GM23248 (cell line): ENCODE measurements around the gene SYNRG. TPM values are rescaled to one million over a fixed set of nuclear protein-coding genes. Genes with fewer than 3 reads are reported as not detected.
"Not testable (repeated sequence)": the region's sequence is repeated elsewhere in the genome, so short reads cannot be mapped to it uniquely, and the experiment has no call there.

Experiments
- DNase-seq: peaks from one replicate; pipeline ENCODE4 v3.0.0-alpha.2; 2015
- H2AFZ ChIP-seq: fragments of 200-600 bp; sonication (generic); 2 replicates; pipeline ENCODE4 v1.6.1; 2016; ENCODE audit warnings: antibody characterized with exemption
- H3F3A ChIP-seq: fragments of 200-600 bp; sonication (generic); 2 replicates; pipeline ENCODE4 v1.6.1; 2016; ENCODE audit warnings: mild to moderate bottlenecking, antibody characterized with exemption, mixed run types; ENCODE audit not compliant: insufficient read depth
- H3K27ac ChIP-seq: fragments of 200-600 bp; sonication (generic); 2 replicates; pipeline ENCODE4 v1.5.1; 2016; ENCODE audit warnings: mild to moderate bottlenecking
- H3K27me3 ChIP-seq: fragments of 200-600 bp; sonication (generic); replicated peaks from 2 replicates; pipeline ENCODE4 v1.6.1; 2016; ENCODE audit warnings: mild to moderate bottlenecking; ENCODE audit not compliant: insufficient read depth
- H3K36me3 ChIP-seq: fragments of 200-600 bp; sonication (generic); 2 replicates; pipeline ENCODE4 v1.6.1; 2016; ENCODE audit warnings: low read depth, mild to moderate bottlenecking
- H3K4me1 ChIP-seq: fragments of 200-600 bp; sonication (generic); 2 replicates; pipeline ENCODE4 v1.6.1; 2016; ENCODE audit warnings: mild to moderate bottlenecking; ENCODE audit not compliant: insufficient read depth
- H3K4me2 ChIP-seq: fragments of 200-600 bp; sonication (generic); one replicate; pipeline ENCODE4 v1.6.1; 2016; ENCODE audit warnings: mild to moderate bottlenecking; ENCODE audit not compliant: unreplicated experiment
- H3K4me3 ChIP-seq: fragments of 200-600 bp; sonication (generic); 2 replicates; pipeline ENCODE4 v1.5.1; 2016; ENCODE audit warnings: mild to moderate bottlenecking
- H3K79me2 ChIP-seq: fragments of 200-600 bp; sonication (generic); 2 replicates; pipeline ENCODE4 v1.6.1; 2016; ENCODE audit warnings: mild to moderate bottlenecking; ENCODE audit not compliant: insufficient read depth
- H3K9ac ChIP-seq: fragments of 200-600 bp; sonication (generic); 2 replicates; pipeline ENCODE4 v1.6.1; 2016; ENCODE audit warnings: mild to moderate bottlenecking
- H3K9me2 ChIP-seq: fragments of 200-600 bp; sonication (generic); 2 replicates; pipeline ENCODE4 v1.6.1; 2016; ENCODE audit warnings: mixed run types, mild to moderate bottlenecking, moderate library complexity; ENCODE audit not compliant: insufficient read depth
- H3K9me3 ChIP-seq: fragments of 200-600 bp; sonication (generic); one replicate; pipeline ENCODE4 v1.6.1; 2017; ENCODE audit warnings: low read depth
- H4K20me1 ChIP-seq: fragments of 200-600 bp; sonication (generic); 2 replicates; pipeline ENCODE4 v1.6.0; 2016; ENCODE audit not compliant: insufficient read depth
- EZH2 ChIP-seq: fragments of 200-600 bp; sonication (generic); IDR thresholded peaks from 2 replicates; pipeline ENCODE4 v1.6.1; 2018; ENCODE audit warnings: antibody characterized with exemption, mild to moderate bottlenecking; ENCODE audit not compliant: insufficient read depth, poor library complexity, severe bottlenecking
- EZH2phosphoT487 ChIP-seq: fragments of 200-600 bp; sonication (generic); IDR thresholded peaks from 2 replicates; pipeline ENCODE4 v1.6.1; 2018; ENCODE audit warnings: antibody characterized with exemption, moderate library complexity, mild to moderate bottlenecking, low read depth; ENCODE audit not compliant: insufficient read depth
- WGBS, 2 experiments: methylation state at CpG; one replicate each; pipeline ENCODE4 v1.1.6; 2015 to 2017; ENCODE audit warnings: low lambda C conversion rate in 2 of 2, low coverage in 1 of 2; ENCODE audit errors: missing lambda C conversion rate in 2 of 2; 5-methylcytosine and 5-hydroxymethylcytosine counted together
- in situ Hi-C: fragments of 300-500 bp; cut with MboI; formaldehyde crosslinking; loops from 2 replicates; pipeline ENCODE4 v1.15.0; 2020
- polyA plus RNA-seq: library from polyadenylated mRNA; unstranded; fragments of >200 nt; fragmentation: Nextera tagmentation; extraction: Ambion mirVana; gene quantifications from 2 replicates; pipeline ENCODE4 v1.2.1, GENCODE V29; 2016
- total RNA-seq: library from RNA; depleted of rRNA; stranded (reverse); fragments of >200 nt; shearing (Covaris generic); gene quantifications from 2 replicates; pipeline ENCODE4 v1.2.3, GENCODE V29; 2014

Gene SYNRG
- total and polyA plus RNA-seq, 2 experiments from 2014 or later, result 5.6 to 13.1 TPM

GRCh38 chr17:37614391-37614790 lies 5.2 kb upstream of the SYNRG start:
- WGBS, 2 experiments, result 11 to 15% methylated on average over 5 of the region's 5 CpGs

GRCh38 chr17:37610971-37611370 lies 1.8 kb upstream of the SYNRG start:
- DNase-seq, result peak; percentile 7
- in situ Hi-C loops, result no loop called here
- TF ChIP-seq EZH2phosphoT487 (no peak), EZH2 (no peak)
- Histone ChIP-seq H3K4me2 (no peak overlapping the region), H3K27me3 (no peaks in the 10 kb centered on the region), H4K20me1 (no peaks in the 10 kb centered on the region), H3K9ac (no peak overlapping the region), H3K27ac (0 out of 2 replicates have a peak overlapping the region, but pooled peaks have one; percentile 78), H3K9me2 (no peaks in the 10 kb centered on the region), H3K4me3 (no peak overlapping the region), H3F3A (peaks cover 44% of the 10 kb centered on the region), H3K79me2 (peaks cover 28% of the 10 kb centered on the region), H3K9me3 (no peaks in the 10 kb centered on the region), H2AFZ (no peak overlapping the region), H3K36me3 (peaks cover 13% of the 10 kb centered on the region; the same call in 1 of the 2 replicates), H3K4me1 (peaks cover 31% of the 10 kb centered on the region)
- 96 to 100% methylated on average over 1 of the region's 1 CpG for WGBS, 2 experiments

More at GRCh38 chr17:37614391-37614790, 5.2 kb upstream of the SYNRG start:
- peaks cover 15% of the 10 kb centered on the region for H3K4me1 ChIP-seq
- H3K79me2 ChIP-seq, result no peaks in the 10 kb centered on the region
- H3K4me3 ChIP-seq, result no peak overlapping the region
- peak overlapping the region; percentile 94 for H3K27ac ChIP-seq
- no peaks in the 10 kb centered on the region for H3K9me3 ChIP-seq
- H3K9me2 ChIP-seq, result no peaks in the 10 kb centered on the region
- H3K27me3 ChIP-seq, result no peaks in the 10 kb centered on the region
- H2AFZ ChIP-seq, result peak overlapping the region; percentile 51
- H3K36me3 ChIP-seq, result peaks cover 34% of the 10 kb centered on the region
- TF ChIP-seq EZH2 (no peak), EZH2phosphoT487 (no peak)
- H3K4me2 ChIP-seq, result peak overlapping the region; percentile 72
- peak overlapping the region; percentile 77 for H3K9ac ChIP-seq
- peak; percentile 96 for DNase-seq
- H4K20me1 ChIP-seq, result no peaks in the 10 kb centered on the region
- H3F3A ChIP-seq, result peaks cover 32% of the 10 kb centered on the region
- in situ Hi-C loops, result no loop called here

GRCh38 chr17:37610041-37610420 lies 813 bp upstream of the SYNRG start:
- DNase-seq, H3K27me3 ChIP-seq, H3K9me2 ChIP-seq, H4K20me1 ChIP-seq, in situ Hi-C loops, H3K9me3 ChIP-seq: not testable (repeated sequence)
- peaks cover 39% of the 10 kb centered on the region for H3K4me1 ChIP-seq
- peaks cover 48% of the 10 kb centered on the region for H3F3A ChIP-seq
- peak overlapping the region; percentile 80 for H3K4me3 ChIP-seq
- 0 out of 2 replicates have a peak, but pooled peaks cover 12% of the 10 kb centered on the region for H3K36me3 ChIP-seq
- H3K4me2 ChIP-seq, result peak overlapping the region; percentile 76
- peaks cover 37% of the 10 kb centered on the region for H3K79me2 ChIP-seq
- H2AFZ ChIP-seq, result peak overlapping the region; percentile 69
- H3K27ac ChIP-seq, result peak overlapping the region; percentile 78
- 66 to 73% methylated on average over 5 of the region's 5 CpGs for WGBS, 2 experiments
- peak overlapping the region; percentile 88 for H3K9ac ChIP-seq

GRCh38 chr17:37608351-37609169 lies 658 bp downstream of the SYNRG start:
- H3K79me2 ChIP-seq, result peaks cover 52% of the 10 kb centered on the region
- H3K4me3 ChIP-seq, result peak overlapping the region; percentile 80
- 0 out of 2 replicates have a peak, but pooled peaks cover 12% of the 10 kb centered on the region for H3K36me3 ChIP-seq
- no peaks in the 10 kb centered on the region for H3K9me2 ChIP-seq
- TF ChIP-seq EZH2 (no peak), EZH2phosphoT487 (no peak)
- peaks cover 35% of the 10 kb centered on the region for H3K4me1 ChIP-seq
- H4K20me1 ChIP-seq, result 0 out of 2 replicates have a peak, but pooled peaks cover 5% of the 10 kb centered on the region
- H3K9me3 ChIP-seq, result no peaks in the 10 kb centered on the region
- H3K4me2 ChIP-seq, result peak overlapping the region; percentile 92
- no peaks in the 10 kb centered on the region for H3K27me3 ChIP-seq
- peak; percentile 60 for DNase-seq
- in situ Hi-C loops, result no loop called here
- H3K27ac ChIP-seq, result peak overlapping the region; percentile 64
- peak overlapping the region; percentile 88 for H3K9ac ChIP-seq
- H2AFZ ChIP-seq, result peak overlapping the region; percentile 77
- peaks cover 51% of the 10 kb centered on the region for H3F3A ChIP-seq
- 1% methylated on average over 21 to 26 of the region's 26 CpGs for whole genome bisulfite sequencing, 2 experiments
